Mammary microvascular endothelial cell (primary cell): ENCODE data around the gene PANK3. TPM values are rescaled to one million over a fixed set of nuclear protein-coding genes. Genes with fewer than 3 reads are reported as not detected.

Source experiments
- total RNA-seq: library from RNA; depleted of rRNA; stranded (reverse); fragments of >200 nt; gene quantifications from 2 replicates; pipeline ENCODE4 v1.2.3, GENCODE V29; 2015

Gene PANK3
- 31.5 and 35.3 TPM in 2 replicates for total RNA-seq

GRCh38 chr5:168578538-168579487 lies at the start of gene PANK3:
PANK3 (minus strand) TSS chr5:168579368; CDS start chr5:168579283, 85 bp downstream.

GRCh38 chr5:168528521-168529373 lies 50.4 kb downstream of the PANK3 start, which contains the start of gene FBLL1:
FBLL1 (plus strand) TSS chr5:168529305; CDS start chr5:168529505, 200 bp downstream.

Other genes with a start within 250 kb of the PANK3 start
- 107 and 121 TPM in 2 replicates for gene RARS1, start 92.9 kb downstream of the PANK3 start, total RNA-seq
- gene FBLL1, start 50.1 kb downstream of the PANK3 start, total RNA-seq = not detected in 2 replicates